GM12874 (cell line): ENCODE measurements around the gene GTPBP4.

ENCODE experiments used
- CTCF ChIP-seq: IDR thresholded peaks from 2 replicates; pipeline ENCODE4 v1.5.1; 2011; ENCODE audit warnings: low read depth, mild to moderate bottlenecking, control low read depth, low read length, moderate library complexity; ENCODE audit not compliant: insufficient read depth

Gene GTPBP4

GRCh38 chr10:1006573-1006972 lies 18.3 kb downstream of the GTPBP4 start:
- TF ChIP-seq CTCF, result no peak

- TF ChIP-seq CTCF, result no peak
Measured at GRCh38 chr10:1007583-1007982, 19.3 kb downstream of the GTPBP4 start.

GRCh38 chr10:1009071-1009494 lies 20.8 kb downstream of the GTPBP4 start:
- TF ChIP-seq CTCF, result no peak

GRCh38 chr10:1010703-1011102 lies 22.5 kb downstream of the GTPBP4 start:
- no peak for TF ChIP-seq CTCF

- TF ChIP-seq CTCF, result no peak
Measured at GRCh38 chr10:1011696-1012095, 23.5 kb downstream of the GTPBP4 start.

- no peak for TF ChIP-seq CTCF
Measured at GRCh38 chr10:1015688-1016087, 27.5 kb downstream of the GTPBP4 start.

- TF ChIP-seq CTCF, result no peak
Measured at GRCh38 chr10:1019362-1019761, 31.1 kb downstream of the GTPBP4 start.

GRCh38 chr10:1020460-1020859 lies 32.2 kb downstream of the GTPBP4 start:
- no peak for TF ChIP-seq CTCF
